Frontal cortex (tissue), 4 donors: Measurements from ENCODE around the gene TBL3. TPM values are rescaled to one million over a fixed set of nuclear protein-coding genes. Genes with fewer than 3 reads are reported as not detected.

Source experiments
- DNase-seq, 2 donors: peaks; one replicate each; pipeline ENCODE4 v3.0.0; 2012; ENCODE audit warnings: low spot score in 2 of 2
- FAIRE-seq: peaks from 2 replicates; lab custom pipeline; 2012; peaks lifted over from hg19 to GRCh38; lab: Jason Lieb, UNC
- total RNA-seq: library from RNA; depleted of rRNA; stranded (reverse); fragments of >200 nt; gene quantifications from one replicate; pipeline ENCODE4 v1.2.3, GENCODE V29; 2014
- donor health status: control.
- donor health status: control.
- donor health status: control.

Gene TBL3
- total RNA-seq, 1 donor from 2014 or later: 11.0 TPM

- no peak for FAIRE-seq
- DNase-seq: no peak
These were observed 21.0 kb downstream of the TBL3 start for GRCh38 chr16:1992704-1993317.

DNA sequence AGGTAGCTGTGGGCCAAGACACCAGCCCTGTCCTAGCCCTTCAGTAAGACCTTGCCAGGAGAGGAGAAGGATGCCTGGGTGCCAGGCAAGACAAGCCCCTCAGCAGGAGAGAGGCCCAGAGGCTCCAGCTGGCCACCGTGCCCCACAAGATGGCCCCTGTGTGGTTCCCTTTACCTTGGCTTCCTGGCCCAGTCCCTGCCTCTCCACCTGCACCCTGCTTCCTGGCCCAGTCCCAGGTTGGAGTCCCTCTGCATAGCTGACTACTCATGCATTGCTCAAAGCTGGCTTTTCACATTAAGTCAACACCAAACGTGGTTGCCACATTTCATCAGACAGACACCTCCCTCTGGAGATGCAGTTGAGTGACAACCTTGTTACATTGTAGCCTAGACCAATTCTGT lies 21.9 kb downstream of the TBL3 start:
- FAIRE-seq: no peak
- no peak for DNase-seq

GRCh38 chr16:1997494-1998359 lies 25.9 kb downstream of the TBL3 start:
- DNase-seq (no peak), FAIRE-seq (no peak)

GRCh38 chr16:1998360-1998835 lies 26.5 kb downstream of the TBL3 start:
- DNase-seq: no peak
- FAIRE-seq: no peak

- no peak for DNase-seq
- FAIRE-seq: no peak
These were observed 27.3 kb downstream of the TBL3 start for GRCh38 chr16:1998852-1999801.

DNA sequence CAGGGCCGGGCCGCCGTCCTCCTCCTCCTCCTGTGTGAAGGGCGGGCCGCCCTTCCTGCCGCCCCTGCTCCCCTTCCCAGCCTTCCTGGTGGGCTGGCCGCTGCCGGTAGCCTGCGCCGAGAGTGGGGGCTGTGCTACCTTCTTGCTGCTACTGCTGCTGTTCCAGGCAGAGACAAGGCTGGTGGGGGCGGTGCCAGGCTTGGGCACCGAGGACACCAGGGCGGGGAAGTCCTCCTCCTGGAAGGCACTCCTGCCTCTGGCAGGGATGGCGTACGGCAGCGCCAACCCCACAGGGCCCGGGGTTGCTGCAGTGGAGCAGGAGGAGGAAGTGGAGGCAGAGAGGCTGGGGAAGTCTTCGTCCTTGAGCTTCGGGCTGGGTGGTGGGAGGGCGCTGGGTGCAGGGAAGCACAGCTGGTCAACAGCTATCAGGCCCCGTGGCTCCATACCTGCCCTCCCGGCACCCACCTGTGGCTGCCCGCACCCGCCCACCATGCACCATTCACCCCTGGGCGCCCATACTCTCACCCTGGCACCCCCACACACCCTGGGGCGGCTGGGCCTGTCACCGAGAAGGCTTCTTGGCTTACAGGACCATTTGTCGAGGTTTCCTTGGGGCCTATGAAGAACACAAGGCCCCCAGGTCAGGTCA lies 28.1 kb downstream of the TBL3 start:
- no peak for FAIRE-seq
- no peak for DNase-seq

- DNase-seq (no peak), FAIRE-seq (no peak)
These were observed 29.2 kb downstream of the TBL3 start for GRCh38 chr16:2001035-2001434.

DNA sequence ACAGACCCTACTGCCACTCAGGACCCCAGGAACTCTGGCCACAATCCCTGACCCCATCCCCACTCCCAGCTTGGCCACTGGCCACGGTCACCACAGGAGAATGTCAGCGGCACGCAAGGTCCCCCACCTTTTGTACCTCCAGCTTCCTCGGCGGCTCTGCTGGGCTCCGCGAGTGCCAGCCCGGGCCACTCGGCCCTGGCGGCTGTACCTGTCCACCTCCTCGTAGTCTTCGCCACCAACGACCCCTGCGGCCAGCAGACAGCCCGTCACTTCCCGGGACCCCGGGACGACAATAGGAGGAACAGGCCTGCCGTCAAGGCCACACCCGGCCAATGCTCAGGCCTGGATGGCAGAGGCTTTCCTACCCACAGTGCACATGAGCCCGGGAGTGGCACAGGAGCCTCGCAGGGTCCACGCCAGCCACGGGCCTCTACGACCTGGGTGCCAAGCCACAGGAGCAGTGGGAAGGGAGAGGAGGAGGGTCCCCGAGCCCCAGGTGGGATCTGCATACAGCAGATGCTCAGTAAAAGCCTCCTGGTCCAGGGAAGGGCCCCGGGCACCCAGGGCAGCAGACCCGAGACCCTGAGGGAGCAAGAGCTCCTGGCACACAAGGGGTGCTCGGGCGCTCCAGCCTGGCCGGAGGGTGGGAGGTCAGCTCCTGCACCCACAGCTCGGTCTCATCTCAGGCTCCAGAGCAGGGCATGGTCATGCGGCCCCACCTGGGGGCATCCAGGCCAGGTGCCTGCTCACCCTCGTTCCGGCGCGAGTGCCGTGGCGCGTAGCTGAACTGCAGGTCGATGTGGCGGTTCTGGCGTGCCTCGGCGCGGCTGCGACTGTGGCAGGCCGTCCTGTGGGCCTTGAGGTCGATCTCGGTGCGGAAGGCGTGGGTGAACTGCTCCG lies 29.9 kb downstream of the TBL3 start:
- DNase-seq (no peak), FAIRE-seq (no peak)

- DNase-seq (no peak), FAIRE-seq (no peak)
These were observed 30.8 kb downstream of the TBL3 start for GRCh38 chr16:2002406-2003230.

- no peak for FAIRE-seq
- no peak for DNase-seq
These were observed 31.5 kb downstream of the TBL3 start for GRCh38 chr16:2003231-2003826.

DNA sequence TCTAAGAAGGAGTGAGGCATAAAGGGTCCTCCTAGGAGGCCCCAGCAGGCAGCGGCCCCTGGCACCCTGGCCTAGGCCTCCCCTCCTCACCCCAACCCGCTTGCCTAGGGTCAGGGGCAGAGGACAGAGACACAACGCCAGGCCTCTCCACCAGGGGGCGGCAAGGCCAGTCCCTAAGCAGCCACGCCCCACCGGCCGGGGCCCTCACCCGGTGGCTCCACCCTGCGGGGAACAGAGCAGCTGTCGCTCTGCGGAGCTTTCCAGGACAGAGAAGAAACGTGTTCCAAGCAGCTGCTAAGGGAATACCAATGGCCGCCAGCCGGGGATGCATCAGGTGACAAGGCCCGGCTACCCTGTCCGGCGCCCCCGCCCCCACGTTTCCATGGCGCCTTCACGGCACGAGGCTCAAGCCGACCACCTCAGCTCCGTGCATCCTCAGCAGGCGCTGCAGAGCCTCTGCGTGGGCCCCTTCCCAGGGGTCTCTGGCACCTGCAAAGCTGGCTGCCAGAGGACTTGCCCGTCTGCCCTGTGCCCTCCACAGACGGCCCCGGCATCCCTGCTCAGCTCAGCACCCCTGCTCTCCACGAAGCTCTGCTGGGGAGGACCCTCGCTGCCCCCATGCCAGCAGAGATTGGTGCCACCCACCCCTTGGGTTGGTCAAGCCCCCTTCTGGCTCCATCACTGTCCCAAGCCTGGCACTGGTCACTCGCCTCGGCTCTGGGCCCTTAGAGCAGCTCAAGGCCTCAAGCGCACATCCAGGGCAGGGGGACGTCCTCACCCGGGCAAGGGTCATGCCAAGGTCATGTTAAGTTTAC lies 32.2 kb downstream of the TBL3 start:
- no peak for FAIRE-seq

GRCh38 chr16:2004795-2005517 lies 33.1 kb downstream of the TBL3 start:
- no peak for DNase-seq
- FAIRE-seq: no peak

More for the DNA sequence above, 32.2 kb downstream of the TBL3 start:
- peak; percentile 80 to 90 for DNase-seq

DNA sequence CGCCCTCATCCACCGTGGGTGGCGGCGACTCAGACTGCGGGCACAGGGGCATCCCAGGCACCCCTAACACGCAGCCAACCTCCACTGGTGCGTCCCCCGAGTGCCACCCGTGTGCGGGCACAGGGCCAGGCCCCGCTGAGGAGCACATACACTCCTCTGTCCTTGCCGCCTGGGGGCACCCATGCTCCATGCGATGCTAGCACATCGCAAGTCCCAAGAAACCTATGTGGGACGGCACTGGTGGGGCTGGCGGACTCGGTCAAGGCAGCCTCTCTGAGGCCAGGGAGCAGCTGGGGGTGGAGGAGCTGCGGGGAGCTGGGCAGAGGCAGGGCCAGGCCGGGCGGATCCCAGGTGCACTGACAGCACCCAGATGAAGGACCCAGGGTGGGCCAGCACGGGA lies 33.8 kb downstream of the TBL3 start:
- DNase-seq (no peak), FAIRE-seq (no peak)

DNA sequence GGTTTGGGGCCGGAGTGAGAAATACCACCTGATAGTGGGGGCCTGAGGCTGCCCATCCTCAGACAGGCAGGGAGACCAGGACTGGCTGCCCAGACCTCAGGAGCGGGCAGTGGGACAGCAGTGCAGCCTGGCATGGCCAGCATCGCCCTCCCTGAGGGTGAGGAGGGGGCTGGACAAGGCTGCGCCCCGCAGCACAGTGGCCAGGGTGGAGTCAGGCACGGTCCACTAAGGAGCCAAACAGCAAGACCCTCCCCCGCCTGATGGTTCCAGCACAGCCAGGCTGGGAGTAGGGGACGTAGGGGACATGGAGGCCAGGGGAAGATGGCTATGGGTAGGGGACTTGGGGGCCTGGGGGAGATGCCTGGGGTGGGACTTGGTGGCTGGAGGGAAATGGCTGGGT lies 34.5 kb downstream of the TBL3 start:
- DNase-seq: no peak
- FAIRE-seq: no peak

- FAIRE-seq: no peak
- DNase-seq: no peak
These were observed 35.4 kb downstream of the TBL3 start for GRCh38 chr16:2007081-2007836.
